Endodermal cell (in vitro differentiated cells): ENCODE results near the gene PTPRO. TPM values are rescaled to one million over a fixed set of nuclear protein-coding genes. Genes with fewer than 3 reads are reported as not detected.

Experiments used
- DNase-seq: peaks from one replicate; pipeline ENCODE4 v3.0.0-alpha.2; 2017
- H3K27ac ChIP-seq: 2 replicates; pipeline ENCODE4 v1.5.1; 2013; ENCODE audit warnings: mild to moderate bottlenecking, low read depth, low read length, moderate library complexity
- H3K27me3 ChIP-seq: 2 replicates; pipeline ENCODE4 v1.6.1; 2013; ENCODE audit warnings: mild to moderate bottlenecking, low read length, moderate library complexity; ENCODE audit not compliant: insufficient read depth, control insufficient read depth, poor library complexity, severe bottlenecking
- H3K36me3 ChIP-seq: 2 replicates; pipeline ENCODE4 v1.7.0; 2013; ENCODE audit warnings: mild to moderate bottlenecking, low read length, moderate library complexity; ENCODE audit not compliant: control insufficient read depth, insufficient read depth
- H3K4me1 ChIP-seq: one replicate; pipeline ENCODE4 v1.7.0; 2013; ENCODE audit warnings: low read length; ENCODE audit not compliant: control insufficient read depth, insufficient read depth
- H3K4me3 ChIP-seq: 2 replicates; pipeline ENCODE4 v1.5.1; 2013; ENCODE audit warnings: mild to moderate bottlenecking, low read length, moderate library complexity
- H3K9ac ChIP-seq: 2 replicates; pipeline ENCODE4 v1.6.1; 2013; ENCODE audit warnings: mild to moderate bottlenecking, low read length, moderate library complexity; ENCODE audit not compliant: poor library complexity, severe bottlenecking; ENCODE audit errors: extremely low read depth
- H3K9me3 ChIP-seq: 2 replicates; pipeline ENCODE4 v1.6.1; 2013; ENCODE audit warnings: mild to moderate bottlenecking, low read length, moderate library complexity; ENCODE audit not compliant: control insufficient read depth
- H3K27ac Mint-ChIP-seq: 2 replicates; pipeline ENCODE4 v1.8.0; 2020; ENCODE audit warnings: mixed read lengths
- H3K27me3 Mint-ChIP-seq: 2 replicates; pipeline ENCODE4 v1.8.0; 2021; ENCODE audit warnings: mild to moderate bottlenecking, mixed read lengths; ENCODE audit not compliant: insufficient read depth
- H3K36me3 Mint-ChIP-seq: 2 replicates; pipeline ENCODE4 v1.8.0; 2020; ENCODE audit warnings: low read depth, mixed read lengths
- H3K4me1 Mint-ChIP-seq: 2 replicates; pipeline ENCODE4 v1.8.0; 2020; ENCODE audit warnings: mixed read lengths
- H3K4me3 Mint-ChIP-seq: 2 replicates; pipeline ENCODE4 v1.8.0; 2020; ENCODE audit warnings: mild to moderate bottlenecking, moderate library complexity, mixed read lengths
- H3K9me3 Mint-ChIP-seq: 2 replicates; pipeline ENCODE4 v1.8.0; 2020; ENCODE audit warnings: mild to moderate bottlenecking, mixed read lengths
- CTCF ChIP-seq: fragments of 200-600 bp; sonication (generic); conservative IDR thresholded peaks from 2 replicates; pipeline ENCODE4 v1.5.0; 2021; ENCODE audit warnings: antibody characterized with exemption, mild to moderate bottlenecking
- WGBS, 2 experiments: methylation state at CpG; one replicate each; pipeline versions ENCODE4 v1.1.5 to v1.1.7; 2013; ENCODE audit warnings: missing lambda C conversion rate in 2 of 2, mixed read lengths in 1 of 2; ENCODE audit not compliant: insufficient coverage in 1 of 2, insufficient read length in 1 of 2; 5-methylcytosine and 5-hydroxymethylcytosine counted together
- total RNA-seq, 2 donors: library from RNA; stranded (reverse); fragmentation: NEBNext Ultra II Directional in 1 of 2; extraction: Animal tissue kit (Norgen Biotek cat#: 25700) in 1 of 2; gene quantifications; 2 replicates in 1 of 2; 3 replicates in 1 of 2; pipeline ENCODE4 v1.2.1, GENCODE V29; 2021

The PTPRO gene
- total RNA-seq, 2 donors from 2014 or later: 0.31 TPM; not detected in 1

GRCh38 chr12:15329891-15330290 is 7.6 kb downstream of the PTPRO start:
- Histone ChIP-seq H3K36me3 (no peaks in the 10 kb centered on the region), H3K27me3 (peaks cover 94% of the 10 kb centered on the region), H3K27ac (no peak overlapping the region), H3K9me3 (no peaks in the 10 kb centered on the region), H3K9ac (no peak overlapping the region), H3K4me3 (no peak overlapping the region), H3K4me1 (peaks cover 6% of the 10 kb centered on the region)
- TF ChIP-seq CTCF: no peak
- 64 to 80% methylated on average over 4 to 5 of the region's 5 CpGs for whole genome bisulfite sequencing, 2 experiments
- Mint-ChIP-seq H3K9me3 (no peaks in the 10 kb centered on the region), H3K36me3 (no peaks in the 10 kb centered on the region), H3K4me3 (no peak overlapping the region), H3K27me3 (peaks cover 75% of the 10 kb centered on the region), H3K27ac (no peak overlapping the region), H3K4me1 (peaks cover 6% of the 10 kb centered on the region)
- DNase-seq: no peak

DNA sequence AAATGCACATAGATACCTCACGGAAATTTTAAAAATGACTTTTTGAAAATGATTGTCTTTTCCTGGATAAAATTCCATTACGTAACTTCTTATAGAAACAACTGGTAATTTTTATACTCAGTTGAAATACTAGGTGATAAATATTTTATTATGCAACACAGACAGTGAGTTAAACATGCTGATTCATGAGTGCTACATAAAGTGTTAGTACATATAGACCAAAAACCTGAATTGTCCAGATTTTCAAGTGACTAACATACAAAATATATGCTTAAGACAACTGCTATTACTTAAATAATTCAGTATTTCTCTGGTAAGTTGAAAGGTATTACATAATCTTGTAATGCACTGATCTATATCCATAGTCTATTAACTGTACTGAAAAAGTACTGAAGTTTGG is 11.9 kb downstream of the PTPRO start:
- H3K9me3 Mint-ChIP-seq: no peaks in the 10 kb centered on the region
- peaks cover 6% of the 10 kb centered on the region for H3K4me1 ChIP-seq
- H3K9me3 ChIP-seq: no peaks in the 10 kb centered on the region
- no peak overlapping the region for H3K27ac Mint-ChIP-seq
- no peaks in the 10 kb centered on the region for H3K36me3 ChIP-seq
- no peaks in the 10 kb centered on the region for H3K36me3 Mint-ChIP-seq
- H3K27me3 ChIP-seq: peaks cover 82% of the 10 kb centered on the region
- H3K4me3 ChIP-seq: no peak overlapping the region
- no peak for TF ChIP-seq CTCF
- no peak overlapping the region for H3K4me3 Mint-ChIP-seq
- H3K27me3 Mint-ChIP-seq: peaks cover 69% of the 10 kb centered on the region
- peaks cover 6% of the 10 kb centered on the region for H3K4me1 Mint-ChIP-seq
- no peak overlapping the region for H3K9ac ChIP-seq
- no CpG with 5 or more reads among the region's 2 CpGs for WGBS, 2 experiments
- DNase-seq: no peak
- no peak overlapping the region for H3K27ac ChIP-seq

DNA sequence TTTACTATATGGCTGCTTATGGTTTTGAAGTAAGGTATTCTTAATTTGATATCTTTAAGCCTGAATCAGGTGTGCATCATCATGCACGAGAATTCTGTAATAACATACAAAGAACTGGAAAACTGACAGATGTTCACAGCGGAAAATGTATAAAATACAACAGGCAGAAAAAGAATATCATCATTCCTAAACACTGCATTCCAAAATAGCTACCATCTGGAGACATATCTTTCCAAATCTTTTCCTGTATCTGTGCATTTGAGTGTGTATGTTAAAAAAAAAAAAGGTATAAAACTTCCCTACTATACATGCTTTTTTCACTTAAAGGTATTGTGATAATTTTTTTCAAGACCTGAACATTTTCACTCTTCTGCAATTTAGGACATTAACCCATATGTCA is 13.7 kb downstream of the PTPRO start:
- Mint-ChIP-seq H3K4me1 (peaks cover 3% of the 10 kb centered on the region), H3K27ac (no peak overlapping the region), H3K9me3 (no peaks in the 10 kb centered on the region), H3K36me3 (no peaks in the 10 kb centered on the region), H3K4me3 (no peak overlapping the region), H3K27me3 (peaks cover 66% of the 10 kb centered on the region)
- no peaks in the 10 kb centered on the region for H3K9me3 ChIP-seq
- H3K27me3 ChIP-seq: peaks cover 86% of the 10 kb centered on the region
- 97 to 100% methylated on average over 2 of the region's 2 CpGs for WGBS, 2 experiments
- H3K36me3 ChIP-seq: no peaks in the 10 kb centered on the region
- DNase-seq: no peak
- H3K4me3 ChIP-seq: no peak overlapping the region
- H3K27ac ChIP-seq: no peak overlapping the region
- H3K4me1 ChIP-seq: no peaks in the 10 kb centered on the region
- TF ChIP-seq CTCF: no peak
- no peak overlapping the region for H3K9ac ChIP-seq
